Left ventricle myocardium inferior (tissue), 1 donor: ENCODE results near the gene WASF3. TPM values are rescaled to one million over a fixed set of nuclear protein-coding genes. Genes with fewer than 3 reads are reported as not detected.
A peak's percentile ranks its signal among the peaks of the same experiment; 100 is the strongest.

Source experiments
- DNase-seq: peaks from one replicate; pipeline ENCODE4 v3.0.0-alpha.2; 2020
- H3K27ac ChIP-seq: fragments of 200-600 bp; replicated peaks from 2 replicates; pipeline ENCODE4 v1.8.0; 2021
- H3K27me3 ChIP-seq: fragments of 200-600 bp; 2 replicates; pipeline ENCODE4 v1.8.0; 2021; ENCODE audit warnings: low read depth
- H3K36me3 ChIP-seq: fragments of 200-600 bp; 2 replicates; pipeline ENCODE4 v1.8.0; 2021
- H3K4me1 ChIP-seq: fragments of 200-600 bp; 2 replicates; pipeline ENCODE4 v1.8.0; 2021
- H3K4me3 ChIP-seq: fragments of 200-600 bp; 2 replicates; pipeline ENCODE4 v1.8.0; 2021; ENCODE audit warnings: mild to moderate bottlenecking, moderate library complexity
- H3K9me3 ChIP-seq: fragments of 200-600 bp; replicated peaks from 2 replicates; pipeline ENCODE4 v1.8.0; 2021
- intact Hi-C: fragments of 100-400 bp; cut with micrococcal nuclease; formaldehyde crosslinking; loops from one replicate; pipeline ENCODE4 v1.11.0; 2022
- total RNA-seq: library from RNA; stranded (reverse); fragmentation: NEBNext Ultra II Directional; extraction: Animal tissue kit (Norgen Biotek cat#: 25700); gene quantifications from one replicate; pipeline ENCODE4 v1.2.1, GENCODE V29; 2021
- TF ChIP-seq, protein P1 (sequence below): fragments of 200-600 bp; IDR thresholded peaks from 2 replicates; pipeline ENCODE4 v1.8.0; 2021; ENCODE audit warnings: antibody characterized with exemption, mild to moderate bottlenecking, borderline replicate concordance
- donor health status: DM: no; HTN: yes; CAD: no; lungs with severe emphysema.

The WASF3 gene
- total RNA-seq, 1 donor from 2014 or later, result 12.6 TPM

DNA sequence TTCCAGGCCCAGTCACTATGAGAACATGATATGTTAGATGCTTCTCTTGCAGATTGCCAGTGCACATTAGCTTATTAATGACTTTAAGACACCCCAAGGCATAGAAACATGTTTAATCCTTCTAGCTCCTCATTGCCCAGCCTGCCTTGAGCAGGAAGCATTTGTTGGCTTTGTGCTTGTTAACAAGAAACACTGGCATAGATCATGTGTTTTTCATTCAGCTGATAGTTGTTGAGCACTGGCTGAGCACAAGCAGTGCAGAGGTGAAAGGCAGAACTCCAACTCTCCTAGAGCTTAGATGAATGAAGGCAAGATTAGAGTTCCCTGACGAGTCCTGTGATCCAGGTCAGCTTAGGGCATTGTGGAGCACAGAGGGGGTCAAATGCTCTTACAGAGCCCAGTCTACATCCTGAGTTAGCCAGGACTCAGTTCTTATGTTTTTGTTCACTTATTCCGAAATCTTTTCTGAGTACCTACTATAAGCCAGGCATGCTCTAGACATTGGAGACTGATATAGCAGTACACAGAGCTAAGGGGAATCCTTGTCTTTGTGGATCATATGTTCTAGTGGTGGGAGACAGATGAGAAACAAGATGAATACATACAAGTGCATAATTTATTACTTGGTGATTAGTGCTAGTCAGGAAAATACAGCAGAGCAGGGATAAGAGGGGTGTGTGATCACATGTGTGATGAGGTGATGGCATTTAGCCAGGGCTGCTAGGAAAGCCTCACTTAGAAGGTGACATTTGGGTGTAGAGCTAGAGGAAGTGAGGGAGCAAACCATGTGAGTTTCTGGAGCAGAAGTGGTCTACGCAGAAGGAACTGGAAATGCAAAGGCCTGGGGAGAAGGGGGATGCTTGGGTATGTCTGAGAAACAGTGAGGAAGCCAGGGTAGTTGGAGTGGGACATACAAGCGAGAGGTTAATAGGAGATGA lies 101.2 kb downstream of the WASF3 start:
- Histone ChIP-seq H3K9me3 (no peaks in the 10 kb centered on the region), H3K4me3 (no peak overlapping the region), H3K36me3 (no peaks in the 10 kb centered on the region), H3K4me1 (peaks cover 29% of the 10 kb centered on the region), H3K27me3 (no peaks in the 10 kb centered on the region), H3K27ac (peak overlapping the region; percentile 73)
- DNase-seq, result no peak
- TF ChIP-seq, protein P1, sequence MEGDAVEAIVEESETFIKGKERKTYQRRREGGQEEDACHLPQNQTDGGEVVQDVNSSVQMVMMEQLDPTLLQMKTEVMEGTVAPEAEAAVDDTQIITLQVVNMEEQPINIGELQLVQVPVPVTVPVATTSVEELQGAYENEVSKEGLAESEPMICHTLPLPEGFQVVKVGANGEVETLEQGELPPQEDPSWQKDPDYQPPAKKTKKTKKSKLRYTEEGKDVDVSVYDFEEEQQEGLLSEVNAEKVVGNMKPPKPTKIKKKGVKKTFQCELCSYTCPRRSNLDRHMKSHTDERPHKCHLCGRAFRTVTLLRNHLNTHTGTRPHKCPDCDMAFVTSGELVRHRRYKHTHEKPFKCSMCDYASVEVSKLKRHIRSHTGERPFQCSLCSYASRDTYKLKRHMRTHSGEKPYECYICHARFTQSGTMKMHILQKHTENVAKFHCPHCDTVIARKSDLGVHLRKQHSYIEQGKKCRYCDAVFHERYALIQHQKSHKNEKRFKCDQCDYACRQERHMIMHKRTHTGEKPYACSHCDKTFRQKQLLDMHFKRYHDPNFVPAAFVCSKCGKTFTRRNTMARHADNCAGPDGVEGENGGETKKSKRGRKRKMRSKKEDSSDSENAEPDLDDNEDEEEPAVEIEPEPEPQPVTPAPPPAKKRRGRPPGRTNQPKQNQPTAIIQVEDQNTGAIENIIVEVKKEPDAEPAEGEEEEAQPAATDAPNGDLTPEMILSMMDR, result no peak
- intact Hi-C loops, result no loop called here

DNA sequence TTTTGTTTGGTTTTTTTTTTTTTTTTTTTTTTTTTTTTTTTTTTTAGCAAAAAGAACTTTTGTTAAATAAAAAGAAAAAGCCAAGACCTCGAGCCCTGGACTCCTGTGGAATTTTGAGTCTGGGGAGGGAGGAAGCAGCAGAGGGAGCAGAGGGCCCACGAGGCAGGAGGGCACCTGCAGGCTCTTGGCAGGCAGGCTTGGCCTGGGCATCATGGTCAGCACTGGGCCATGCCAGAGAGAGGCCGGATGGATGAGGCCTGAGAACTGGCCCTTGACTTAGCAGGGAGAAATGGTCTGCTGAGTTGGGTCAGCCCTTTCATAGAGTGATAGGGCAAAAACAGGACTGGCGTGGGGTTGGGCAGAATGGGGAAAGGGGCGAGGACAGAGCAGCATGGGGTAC lies 102.7 kb downstream of the WASF3 start:
- H3K9me3 ChIP-seq, result no peaks in the 10 kb centered on the region
- TF ChIP-seq, protein P1, result no peak
- intact Hi-C loops, result no loop called here
- H3K36me3 ChIP-seq, result no peaks in the 10 kb centered on the region
- no peak overlapping the region for H3K4me3 ChIP-seq
- H3K27me3 ChIP-seq, result no peaks in the 10 kb centered on the region
- peaks cover 29% of the 10 kb centered on the region for H3K4me1 ChIP-seq
- DNase-seq, result no peak
- no peak overlapping the region for H3K27ac ChIP-seq

DNA sequence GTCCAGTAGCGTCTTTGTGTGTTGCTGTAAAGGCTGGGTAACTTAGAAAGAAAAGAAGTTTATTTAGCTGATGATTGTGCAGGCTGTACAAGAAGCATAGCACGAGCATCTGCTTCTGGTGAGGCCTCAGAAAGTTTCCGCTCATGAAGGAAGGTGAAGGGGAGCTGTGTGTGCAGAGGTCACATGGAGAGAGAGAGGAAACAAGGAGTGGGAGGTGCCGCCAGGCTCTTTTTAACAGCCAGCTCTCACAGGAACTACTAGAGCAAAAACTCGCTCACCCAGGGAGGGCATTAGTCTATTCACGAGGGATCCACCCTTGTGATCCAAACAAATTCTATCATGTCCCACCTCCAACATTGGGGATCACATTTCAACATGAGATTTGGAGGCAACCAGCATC lies 103.3 kb downstream of the WASF3 start:
- no peak for DNase-seq
- Histone ChIP-seq H3K27me3 (no peaks in the 10 kb centered on the region), H3K9me3 (no peaks in the 10 kb centered on the region), H3K36me3 (no peaks in the 10 kb centered on the region), H3K4me1 (peaks cover 29% of the 10 kb centered on the region), H3K27ac (no peak overlapping the region), H3K4me3 (no peak overlapping the region)
- TF ChIP-seq, protein P1, result no peak
- intact Hi-C loops, result no loop called here

DNA sequence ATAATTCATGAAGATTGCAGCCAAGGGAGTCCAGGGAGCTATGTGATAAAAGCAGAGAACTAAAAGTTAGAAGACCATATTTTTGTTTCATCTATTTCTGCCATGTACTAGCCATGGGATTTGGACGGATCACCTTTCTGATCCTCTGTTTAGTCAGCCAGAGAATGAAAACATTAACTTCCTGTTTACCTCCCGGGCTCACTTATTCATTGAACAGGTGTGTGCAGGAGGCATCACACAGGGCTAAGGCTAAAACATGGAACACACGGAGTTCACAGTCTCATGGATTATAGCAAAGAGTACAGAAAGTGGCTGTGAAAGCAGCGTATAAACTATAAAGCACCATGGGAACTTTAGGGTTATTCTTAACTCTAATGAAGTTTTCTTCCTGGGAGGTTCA lies 106.3 kb downstream of the WASF3 start:
- intact Hi-C loops, result no loop called here

DNA sequence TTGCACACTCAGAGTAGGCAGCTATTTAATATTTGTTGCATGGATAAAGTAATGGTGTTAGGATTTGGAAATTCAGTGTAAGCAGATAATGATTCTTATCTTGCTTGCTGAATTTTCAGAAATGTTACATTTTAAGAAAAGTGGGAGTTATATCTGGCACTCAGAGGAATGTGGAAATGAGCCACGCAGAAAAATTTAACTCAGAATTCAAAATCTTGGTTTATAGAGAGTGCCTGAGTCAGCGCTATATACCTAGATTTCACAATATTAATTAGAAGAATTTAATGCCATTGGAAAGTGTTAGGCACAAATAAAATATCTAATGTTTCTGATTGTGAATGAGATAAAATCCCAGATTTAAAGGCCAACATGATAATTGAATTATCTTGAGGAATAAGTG lies 106.8 kb downstream of the WASF3 start:
- TF ChIP-seq, protein P1, result no peak
- intact Hi-C loops, result no loop called here
- peaks cover 7% of the 10 kb centered on the region for H3K4me1 ChIP-seq
- no peaks in the 10 kb centered on the region for H3K9me3 ChIP-seq
- no peaks in the 10 kb centered on the region for H3K27me3 ChIP-seq
- DNase-seq, result no peak
- H3K4me3 ChIP-seq, result no peak overlapping the region
- no peak overlapping the region for H3K27ac ChIP-seq
- no peaks in the 10 kb centered on the region for H3K36me3 ChIP-seq

More for the DNA sequence above, 106.3 kb downstream of the WASF3 start:
- Histone ChIP-seq H3K4me3 (no peak overlapping the region), H3K27ac (no peak overlapping the region), H3K36me3 (no peaks in the 10 kb centered on the region), H3K27me3 (no peaks in the 10 kb centered on the region), H3K9me3 (no peaks in the 10 kb centered on the region), H3K4me1 (peaks cover 12% of the 10 kb centered on the region)
- no peak for DNase-seq
- TF ChIP-seq, protein P1, result no peak
